Prostate gland (tissue), 2 donors: ENCODE data around the gene CAT.

Source experiments
- POLR2A ChIP-seq: fragments of 450-650 bp; IDR thresholded peaks from one replicate; pipeline ENCODE4 v1.6.1; 2016; ENCODE audit warnings: antibody characterized with exemption, mild to moderate bottlenecking
- POLR2AphosphoS5 ChIP-seq: sonication (generic); formaldehyde crosslinking; IDR thresholded peaks from one replicate; pipeline ENCODE4 v1.6.1; 2017; ENCODE audit warnings: antibody characterized with exemption
- TF ChIP-seq, protein P1 (sequence below), 4 experiments: fragments of 200-600 bp in 2 of 4; fragments of 450-650 bp in 2 of 4; sonication (generic) in 2 of 4; IDR thresholded peaks; 1 replicate in 3 of 4; 2 replicates in 1 of 4; pipeline ENCODE4 v1.5.1; 2016 to 2019; ENCODE audit warnings: antibody characterized with exemption in 4 of 4, mild to moderate bottlenecking in 2 of 4, moderate library complexity in 2 of 4

DNA sequence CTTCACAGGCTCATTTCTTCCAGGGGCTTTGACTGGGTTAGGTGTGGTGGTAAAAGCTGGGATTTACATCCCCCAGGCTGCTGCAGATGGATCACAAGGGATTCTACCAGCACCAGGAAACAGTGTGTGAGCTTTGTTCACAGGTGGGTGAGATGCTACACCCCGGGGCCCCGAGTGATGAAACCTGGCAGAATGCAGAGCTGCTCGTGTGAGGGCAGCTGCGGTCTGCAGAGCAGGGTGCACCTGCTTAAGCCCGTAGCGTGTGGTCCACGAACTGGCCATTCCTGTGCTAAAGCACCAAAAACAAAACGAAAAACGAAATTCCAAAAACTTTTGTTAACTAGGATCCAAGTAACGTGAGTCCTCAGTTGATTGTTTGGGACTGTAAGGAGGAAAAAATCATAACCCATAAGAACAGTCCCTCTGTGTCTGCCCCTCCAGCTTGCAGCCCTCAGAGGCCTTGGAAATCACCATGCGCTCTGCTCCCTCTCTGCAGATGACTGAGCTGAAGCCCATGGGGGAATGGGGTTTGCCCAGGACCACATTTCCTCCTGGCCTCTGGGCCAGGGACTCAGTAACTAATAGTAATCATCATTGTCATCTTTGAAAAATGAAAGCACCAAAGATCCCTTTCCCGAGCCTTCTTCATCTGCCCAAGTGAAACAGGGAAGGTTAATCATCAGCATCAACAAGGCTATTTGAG is 50.3 kb downstream of the CAT start:
- TF ChIP-seq, protein P1, sequence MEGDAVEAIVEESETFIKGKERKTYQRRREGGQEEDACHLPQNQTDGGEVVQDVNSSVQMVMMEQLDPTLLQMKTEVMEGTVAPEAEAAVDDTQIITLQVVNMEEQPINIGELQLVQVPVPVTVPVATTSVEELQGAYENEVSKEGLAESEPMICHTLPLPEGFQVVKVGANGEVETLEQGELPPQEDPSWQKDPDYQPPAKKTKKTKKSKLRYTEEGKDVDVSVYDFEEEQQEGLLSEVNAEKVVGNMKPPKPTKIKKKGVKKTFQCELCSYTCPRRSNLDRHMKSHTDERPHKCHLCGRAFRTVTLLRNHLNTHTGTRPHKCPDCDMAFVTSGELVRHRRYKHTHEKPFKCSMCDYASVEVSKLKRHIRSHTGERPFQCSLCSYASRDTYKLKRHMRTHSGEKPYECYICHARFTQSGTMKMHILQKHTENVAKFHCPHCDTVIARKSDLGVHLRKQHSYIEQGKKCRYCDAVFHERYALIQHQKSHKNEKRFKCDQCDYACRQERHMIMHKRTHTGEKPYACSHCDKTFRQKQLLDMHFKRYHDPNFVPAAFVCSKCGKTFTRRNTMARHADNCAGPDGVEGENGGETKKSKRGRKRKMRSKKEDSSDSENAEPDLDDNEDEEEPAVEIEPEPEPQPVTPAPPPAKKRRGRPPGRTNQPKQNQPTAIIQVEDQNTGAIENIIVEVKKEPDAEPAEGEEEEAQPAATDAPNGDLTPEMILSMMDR (IDR thresholded peaks at IDR 0.05): no peak
- no peak for TF ChIP-seq POLR2AphosphoS5
- TF ChIP-seq POLR2A: no peak
